SH-SY5Y (cell line): ENCODE data around the gene GALNT18.

Experiments used
- GATA2 ChIP-seq: IDR thresholded peaks from 2 replicates; pipeline ENCODE4 v1.6.1; 2011; ENCODE audit warnings: mild to moderate bottlenecking, low read depth, low read length
- GATA3 ChIP-seq: IDR thresholded peaks from 2 replicates; pipeline ENCODE4 v1.6.1; 2011; ENCODE audit warnings: low read depth, mild to moderate bottlenecking, low read length, moderate library complexity

DNA sequence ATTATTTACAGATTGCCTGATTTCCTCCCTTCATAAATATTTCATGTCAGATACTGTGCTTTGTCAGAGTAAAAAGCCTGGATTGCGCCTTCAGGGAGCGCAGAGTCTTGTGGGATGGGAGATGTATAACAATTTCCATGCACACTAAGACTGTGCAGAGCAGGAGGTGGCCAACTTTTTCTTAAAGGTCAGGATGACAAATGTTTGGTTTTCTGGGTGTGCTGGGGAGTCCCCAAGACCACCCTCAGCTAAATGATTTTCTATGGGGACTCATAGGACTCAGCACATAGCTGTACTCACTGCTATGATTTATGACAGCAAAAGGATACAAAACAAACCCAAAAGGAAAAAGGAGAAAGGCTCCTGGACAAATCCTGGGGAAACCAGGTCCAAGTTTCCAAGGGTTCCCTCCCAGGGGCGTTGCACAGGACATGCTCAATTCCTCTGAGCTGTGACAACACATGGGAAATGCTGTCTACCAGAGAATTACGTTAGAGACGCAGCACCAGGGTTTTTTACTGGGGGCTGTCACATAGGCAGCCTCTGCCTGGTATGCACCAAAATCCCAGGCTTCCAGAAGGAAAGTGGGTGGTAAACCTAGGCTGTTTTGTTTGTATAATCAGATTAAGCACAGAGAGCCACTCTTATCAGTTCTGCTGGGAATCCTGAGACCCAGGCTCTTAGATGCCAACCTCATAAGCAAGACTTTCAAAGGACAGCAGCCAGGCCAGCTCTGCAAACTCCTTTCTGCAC lies 327.8 kb downstream of the GALNT18 start:
- TF ChIP-seq GATA2 (peak; percentile 43; the same call in 1 of the 2 replicates), GATA3 (no peak)
